WERI-Rb-1 (cell line): Measurements from ENCODE around the gene ZNF106.

ENCODE experiments used
- DNase-seq: peaks from one replicate; pipeline ENCODE4 v3.0.0-alpha.2; 2020
- H3K27ac ChIP-seq: fragments of 250-450 bp; sonication (Bioruptor Pico); 2 replicates; pipeline ENCODE4 v1.5.1; 2020; ENCODE audit warnings: mild to moderate bottlenecking, moderate library complexity
- H3K27me3 ChIP-seq: fragments of 250-450 bp; sonication (Bioruptor Pico); 2 replicates; pipeline ENCODE4 v1.5.1; 2021; ENCODE audit warnings: mild to moderate bottlenecking, low read depth, moderate library complexity; ENCODE audit not compliant: insufficient read depth, severe bottlenecking
- H3K36me3 ChIP-seq: fragments of 250-450 bp; sonication (Bioruptor Pico); 2 replicates; pipeline ENCODE4 v1.5.1; 2020; ENCODE audit warnings: mild to moderate bottlenecking, moderate library complexity
- H3K4me3 ChIP-seq: 2 replicates; pipeline ENCODE4 v1.5.1; 2011; ENCODE audit warnings: low read depth, mild to moderate bottlenecking, control low read depth, low read length
- H3K9me3 ChIP-seq: fragments of 250-450 bp; sonication (Bioruptor Pico); 2 replicates; pipeline ENCODE4 v1.5.1; 2021; ENCODE audit warnings: mild to moderate bottlenecking, moderate library complexity; ENCODE audit not compliant: severe bottlenecking
- TF ChIP-seq, protein P1 (sequence below): IDR thresholded peaks from 2 replicates; pipeline ENCODE4 v1.5.1; 2011; ENCODE audit warnings: low read depth, mild to moderate bottlenecking, control low read depth, inconsistent platforms, low read length

ZNF106 gene

DNA sequence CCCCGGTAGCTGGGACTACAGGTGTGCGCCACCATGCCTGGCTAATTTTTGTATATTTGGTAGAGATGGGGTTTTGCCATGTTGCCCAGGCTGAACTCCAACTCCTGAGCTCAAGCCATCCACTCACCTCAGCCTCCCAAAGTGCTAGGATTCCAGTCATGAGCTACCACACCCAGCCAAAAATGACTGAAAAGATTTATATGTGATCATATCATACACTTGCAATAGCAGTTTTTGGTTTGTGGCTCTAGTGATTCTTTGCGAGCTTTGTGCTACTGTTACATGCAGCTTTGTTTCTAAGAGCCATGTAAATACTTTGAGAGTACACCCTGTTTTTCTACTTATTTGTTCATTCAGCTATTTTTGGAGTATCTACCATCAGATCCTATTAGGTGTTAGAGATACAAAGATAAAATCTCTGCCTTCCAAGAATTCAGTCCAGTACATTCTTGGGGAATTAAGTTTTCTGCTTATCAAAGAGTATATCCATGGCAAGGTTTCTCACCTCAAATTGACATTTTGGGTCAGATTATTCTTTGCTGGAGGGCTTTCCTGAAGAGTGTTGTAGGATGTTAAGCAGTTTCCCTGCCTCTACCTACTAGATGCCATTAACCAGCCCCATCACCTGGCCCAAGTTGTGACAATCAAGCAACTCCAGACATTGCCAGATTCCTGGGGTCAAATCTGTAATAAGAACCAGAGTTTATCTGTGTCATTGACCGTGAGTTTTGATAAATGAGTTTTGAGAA is 19.5 kb upstream of the ZNF106 start:
- DNase-seq, result no peak
- TF ChIP-seq, protein P1, sequence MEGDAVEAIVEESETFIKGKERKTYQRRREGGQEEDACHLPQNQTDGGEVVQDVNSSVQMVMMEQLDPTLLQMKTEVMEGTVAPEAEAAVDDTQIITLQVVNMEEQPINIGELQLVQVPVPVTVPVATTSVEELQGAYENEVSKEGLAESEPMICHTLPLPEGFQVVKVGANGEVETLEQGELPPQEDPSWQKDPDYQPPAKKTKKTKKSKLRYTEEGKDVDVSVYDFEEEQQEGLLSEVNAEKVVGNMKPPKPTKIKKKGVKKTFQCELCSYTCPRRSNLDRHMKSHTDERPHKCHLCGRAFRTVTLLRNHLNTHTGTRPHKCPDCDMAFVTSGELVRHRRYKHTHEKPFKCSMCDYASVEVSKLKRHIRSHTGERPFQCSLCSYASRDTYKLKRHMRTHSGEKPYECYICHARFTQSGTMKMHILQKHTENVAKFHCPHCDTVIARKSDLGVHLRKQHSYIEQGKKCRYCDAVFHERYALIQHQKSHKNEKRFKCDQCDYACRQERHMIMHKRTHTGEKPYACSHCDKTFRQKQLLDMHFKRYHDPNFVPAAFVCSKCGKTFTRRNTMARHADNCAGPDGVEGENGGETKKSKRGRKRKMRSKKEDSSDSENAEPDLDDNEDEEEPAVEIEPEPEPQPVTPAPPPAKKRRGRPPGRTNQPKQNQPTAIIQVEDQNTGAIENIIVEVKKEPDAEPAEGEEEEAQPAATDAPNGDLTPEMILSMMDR, result no peak
- H3K4me3 ChIP-seq, result no peak overlapping the region
- H3K27ac ChIP-seq, result no peak overlapping the region
- H3K9me3 ChIP-seq, result no peaks in the 10 kb centered on the region
- H3K27me3 ChIP-seq, result no peaks in the 10 kb centered on the region
- H3K36me3 ChIP-seq, result peaks cover 10% of the 10 kb centered on the region

DNA sequence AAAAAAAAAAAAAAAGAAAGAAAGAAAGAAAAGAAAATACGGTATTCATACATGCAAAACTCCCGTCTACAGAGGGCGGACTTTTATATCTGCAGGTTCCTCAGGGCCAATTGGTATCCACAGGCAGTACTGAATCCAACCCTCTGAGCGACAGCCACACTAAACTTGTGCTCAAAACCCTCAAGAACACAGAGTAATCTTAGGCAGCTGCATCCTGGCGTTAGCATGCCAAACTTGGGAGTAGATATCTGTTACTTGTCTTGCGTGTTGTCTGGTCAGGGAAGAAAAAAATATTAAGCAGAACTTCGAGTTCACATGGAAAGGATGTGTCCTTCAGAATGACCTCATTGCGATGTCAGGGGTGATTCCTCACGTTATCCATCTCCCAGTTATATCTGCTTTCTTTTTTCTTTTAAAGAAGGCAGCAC is 17.3 kb upstream of the ZNF106 start:
- no peak overlapping the region for H3K27ac ChIP-seq
- no peaks in the 10 kb centered on the region for H3K9me3 ChIP-seq
- peaks cover 2% of the 10 kb centered on the region; the same call in 1 of the 2 replicates for H3K36me3 ChIP-seq
- no peak for DNase-seq
- no peaks in the 10 kb centered on the region for H3K27me3 ChIP-seq
- H3K4me3 ChIP-seq, result no peak overlapping the region
- TF ChIP-seq, protein P1, result no peak

DNA sequence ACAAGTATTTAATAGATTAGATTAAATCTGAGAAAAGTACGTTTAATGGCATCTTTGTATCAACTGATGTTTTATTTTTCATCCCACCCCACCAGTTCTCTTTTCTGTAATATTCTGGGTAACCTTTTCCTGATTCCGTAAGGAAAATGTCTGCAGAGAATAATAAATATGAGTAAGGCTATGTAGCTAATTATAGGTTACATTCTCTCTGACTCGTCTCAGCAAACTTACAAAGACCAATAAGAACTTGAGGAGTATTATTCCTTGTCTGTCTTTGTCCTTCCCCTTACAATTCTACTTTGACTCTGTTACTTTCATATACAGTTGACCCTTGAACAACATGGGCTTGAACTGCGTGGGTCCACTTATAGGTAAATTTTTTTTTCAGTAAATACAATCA is 16.6 kb upstream of the ZNF106 start:
- Histone ChIP-seq H3K27me3 (no peaks in the 10 kb centered on the region), H3K36me3 (peaks cover 2% of the 10 kb centered on the region; the same call in 1 of the 2 replicates), H3K9me3 (no peaks in the 10 kb centered on the region), H3K27ac (no peak overlapping the region), H3K4me3 (no peak overlapping the region)
- TF ChIP-seq, protein P1, result no peak
- DNase-seq, result no peak

DNA sequence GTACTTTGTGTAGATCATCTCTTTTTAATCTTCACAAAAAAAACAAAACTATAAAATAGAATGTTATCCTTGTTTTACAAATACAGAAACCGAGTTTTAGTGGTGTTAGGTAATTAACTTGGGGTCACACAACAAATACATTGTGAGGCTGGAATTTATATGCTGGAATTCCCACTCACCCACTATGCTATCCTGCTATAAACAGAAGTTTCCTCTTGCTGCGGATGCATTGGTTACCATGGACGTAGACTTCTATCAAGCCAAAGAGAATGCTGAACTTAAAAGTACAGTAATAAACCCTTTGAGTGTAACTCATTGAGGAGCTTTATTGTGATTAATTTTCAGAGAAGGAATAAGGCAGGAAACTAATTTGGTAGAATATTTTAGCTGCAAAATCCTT is 13.7 kb upstream of the ZNF106 start:
- TF ChIP-seq, protein P1, result no peak
- Histone ChIP-seq H3K4me3 (no peak overlapping the region), H3K27ac (no peak overlapping the region)

DNA sequence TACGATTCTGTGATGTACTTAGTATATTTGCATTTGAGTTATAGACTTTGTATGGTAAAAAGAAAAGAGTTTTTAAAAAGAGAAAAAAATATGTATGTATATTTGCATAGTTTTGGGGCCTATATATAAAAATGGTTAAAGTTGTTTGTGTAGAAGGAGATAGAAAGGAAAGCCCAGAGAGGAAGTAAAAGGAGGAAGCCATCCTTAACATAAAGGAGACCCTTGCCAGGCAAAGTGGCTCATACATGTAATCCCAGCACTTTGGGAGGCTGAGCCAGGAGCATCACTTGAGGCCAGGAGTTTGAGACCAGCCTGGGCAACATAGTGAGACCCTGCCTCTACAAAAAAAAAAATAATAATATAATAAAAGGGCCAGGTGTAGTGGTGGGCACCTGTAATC is 12.9 kb upstream of the ZNF106 start:
- H3K4me3 ChIP-seq, result no peak overlapping the region
- H3K9me3 ChIP-seq, result no peaks in the 10 kb centered on the region
- peaks cover 3% of the 10 kb centered on the region for H3K36me3 ChIP-seq
- no peak for DNase-seq
- H3K27ac ChIP-seq, result no peak overlapping the region
- TF ChIP-seq, protein P1, result no peak
- no peaks in the 10 kb centered on the region for H3K27me3 ChIP-seq

More for the DNA sequence above, 13.7 kb upstream of the ZNF106 start:
- peaks cover 3% of the 10 kb centered on the region for H3K36me3 ChIP-seq
- no peak for DNase-seq
- H3K9me3 ChIP-seq, result no peaks in the 10 kb centered on the region
- no peaks in the 10 kb centered on the region for H3K27me3 ChIP-seq

DNA sequence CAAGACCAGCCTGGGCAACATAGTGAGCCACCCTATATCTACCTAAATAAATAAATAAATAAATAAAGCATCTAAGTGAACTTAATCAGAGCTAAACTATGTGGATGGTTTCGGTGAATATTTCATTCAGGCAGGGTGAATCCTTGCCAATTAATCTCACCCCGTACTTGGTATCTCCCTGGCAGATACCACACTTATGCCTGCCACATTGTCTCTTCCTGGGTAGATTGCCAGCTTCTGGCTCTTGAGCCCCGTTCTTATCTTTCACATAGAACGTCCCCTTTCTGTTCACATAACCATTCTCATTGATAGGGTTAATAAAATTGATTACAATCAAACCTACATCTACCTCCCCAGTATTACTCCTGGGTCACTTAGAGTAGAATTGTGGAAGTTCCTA is 11.5 kb upstream of the ZNF106 start:
- TF ChIP-seq, protein P1, result no peak
- Histone ChIP-seq H3K36me3 (peaks cover 3% of the 10 kb centered on the region), H3K27me3 (no peaks in the 10 kb centered on the region), H3K27ac (no peak overlapping the region), H3K4me3 (no peak overlapping the region), H3K9me3 (no peaks in the 10 kb centered on the region)
- no peak for DNase-seq
